ENCODE measurements around the gene UBN2. TPM values are rescaled to one million over a fixed set of nuclear protein-coding genes. Genes with fewer than 3 reads are reported as not detected.

UBN2 gene
- total and polyA plus RNA-seq, 2 of the 13 experiments (the other 11 are each of a cell fraction or from before 2014, with no cell fraction given), result 5.6 to 5.7 TPM

GRCh38 chr7:139341058-139341775 lies 110.2 kb downstream of the UBN2 start, which contains the start of gene FMC1 (continued):
- TF ChIP-seq RNF219 (CRISPR knock-in tag; IDR thresholded peaks at IDR 0.05) (0 out of 2 replicates have a peak, but pooled peaks have one; percentile 89), NBN (conservative IDR thresholded peaks at IDR 0.05) (no peak), SRSF1 (optimal IDR thresholded peaks at IDR 0.05; ENCODE audit: low read depth, low read length) (peak; percentile 96), ELF3 (CRISPR knock-in tag; IDR thresholded peaks at IDR 0.05) (0 out of 2 replicates have a peak, but pooled peaks have one; percentile 3), SRF (IDR thresholded peaks at IDR 0.05; ENCODE audit: low read depth, low read length) (0 out of 2 replicates have a peak, but pooled peaks have one; percentile 4), EEA1 (CRISPR knock-in tag; IDR thresholded peaks at IDR 0.05; ENCODE audit: borderline replicate concordance) (no peak; the same call in 1 of the 2 replicates), DPF2 (CRISPR knock-in tag; IDR thresholded peaks at IDR 0.05; ENCODE audit: borderline replicate concordance, low read depth) (no peak), ZBTB40 (IDR thresholded peaks at IDR 0.05) (no peak), ZBTB40 (CRISPR knock-in tag; IDR thresholded peaks at IDR 0.05) (peak; percentile 1; the same call in 1 of the 2 replicates), U2AF2 (IDR thresholded peaks at IDR 0.05; ENCODE audit: low read depth, low read length) (no peak), ZNF768 (CRISPR knock-in tag; IDR thresholded peaks at IDR 0.05) (peak; percentile 67; the same call in 1 of the 2 replicates), ZNF329 (CRISPR knock-in tag; IDR thresholded peaks at IDR 0.05; ENCODE audit: low read depth) (no peak), ISX (CRISPR knock-in tag; conservative IDR thresholded peaks at IDR 0.05) (peak; percentile 25; the same call in 1 of the 2 replicates), PHF8 (CRISPR knock-in tag; IDR thresholded peaks at IDR 0.05) (peak; percentile 87)
- TF ChIP-seq, protein P1, sequence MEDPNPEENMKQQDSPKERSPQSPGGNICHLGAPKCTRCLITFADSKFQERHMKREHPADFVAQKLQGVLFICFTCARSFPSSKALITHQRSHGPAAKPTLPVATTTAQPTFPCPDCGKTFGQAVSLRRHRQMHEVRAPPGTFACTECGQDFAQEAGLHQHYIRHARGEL (CRISPR knock-in tag; IDR thresholded peaks at IDR 0.05), result 0 out of 2 replicates have a peak, but pooled peaks have one; percentile 75
- TF ChIP-seq, protein P2, sequence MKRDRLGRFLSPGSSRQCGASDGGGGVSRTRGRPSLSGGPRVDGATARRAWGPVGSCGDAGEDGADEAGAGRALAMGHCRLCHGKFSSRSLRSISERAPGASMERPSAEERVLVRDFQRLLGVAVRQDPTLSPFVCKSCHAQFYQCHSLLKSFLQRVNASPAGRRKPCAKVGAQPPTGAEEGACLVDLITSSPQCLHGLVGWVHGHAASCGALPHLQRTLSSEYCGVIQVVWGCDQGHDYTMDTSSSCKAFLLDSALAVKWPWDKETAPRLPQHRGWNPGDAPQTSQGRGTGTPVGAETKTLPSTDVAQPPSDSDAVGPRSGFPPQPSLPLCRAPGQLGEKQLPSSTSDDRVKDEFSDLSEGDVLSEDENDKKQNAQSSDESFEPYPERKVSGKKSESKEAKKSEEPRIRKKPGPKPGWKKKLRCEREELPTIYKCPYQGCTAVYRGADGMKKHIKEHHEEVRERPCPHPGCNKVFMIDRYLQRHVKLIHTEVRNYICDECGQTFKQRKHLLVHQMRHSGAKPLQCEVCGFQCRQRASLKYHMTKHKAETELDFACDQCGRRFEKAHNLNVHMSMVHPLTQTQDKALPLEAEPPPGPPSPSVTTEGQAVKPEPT (CRISPR knock-in tag; IDR thresholded peaks at IDR 0.05; ENCODE audit: low read depth), result no peak
